H1 (cell line): ENCODE results near the gene PIM2. TPM values are rescaled to one million over a fixed set of nuclear protein-coding genes. Genes with fewer than 3 reads are reported as not detected.

Experiments used
- CTCF ChIA-PET: fragments of 300-600 bp; sonication (Branson Sonifier 250); formaldehyde crosslinking; loops from one replicate; lab custom pipeline; 2021; ENCODE audit not compliant: partially characterized antibody; lab: Charles Lee
- POLR2A ChIA-PET: fragments of 300-600 bp; sonication (Branson Sonifier 250); formaldehyde crosslinking; loops from one replicate; lab custom pipeline; 2021; ENCODE audit warnings: inconsistent platforms; ENCODE audit not compliant: partially characterized antibody; lab: Charles Lee
- DNase-seq, 2 experiments: peaks; one replicate each; pipeline versions ENCODE4 v3.0.0 to v3.0.0-alpha.2; 2010 to 2022; ENCODE audit warnings: low spot score in 2 of 2, low read depth in 1 of 2, mixed read lengths in 1 of 2
- FAIRE-seq: peaks from 2 replicates; lab custom pipeline; 2011; peaks lifted over from hg19 to GRCh38; lab: Jason Lieb, UNC
- H2AFZ ChIP-seq: 2 replicates; pipeline ENCODE4 v1.8.1; 2012; ENCODE audit warnings: low read length, inconsistent platforms
- H2AK5ac ChIP-seq: 2 replicates; pipeline ENCODE4 v1.6.1; 2013; ENCODE audit warnings: low read depth, low read length
- H2BK120ac ChIP-seq: replicated peaks from 2 replicates; pipeline ENCODE3; 2013; ENCODE audit warnings: low read depth, low read length, inconsistent platforms
- H2BK12ac ChIP-seq: 2 replicates; pipeline ENCODE4 v1.6.1; 2013; ENCODE audit warnings: low read depth, low read length
- H2BK15ac ChIP-seq: 2 replicates; pipeline ENCODE4 v1.6.1; 2013; ENCODE audit warnings: low read length
- H2BK20ac ChIP-seq: 2 replicates; pipeline ENCODE4 v1.6.1; 2013; ENCODE audit warnings: low read length
- H2BK5ac ChIP-seq: 2 replicates; pipeline ENCODE4 v1.6.1; 2013; ENCODE audit warnings: low read depth, low read length
- H3K14ac ChIP-seq: 2 replicates; pipeline ENCODE4 v1.6.1; 2013; ENCODE audit warnings: inconsistent platforms; ENCODE audit not compliant: insufficient read length
- H3K18ac ChIP-seq: 2 replicates; pipeline ENCODE4 v1.6.1; 2013; ENCODE audit warnings: low read length; ENCODE audit errors: extremely low read depth
- H3K23ac ChIP-seq: 2 replicates; pipeline ENCODE4 v1.6.1; 2013; ENCODE audit warnings: inconsistent platforms; ENCODE audit not compliant: insufficient read length
- H3K23me2 ChIP-seq: 2 replicates; pipeline ENCODE4 v1.6.1; 2013; ENCODE audit warnings: low read depth, low read length
- H3K27ac ChIP-seq: 2 replicates; pipeline ENCODE4 v1.6.1; 2011; ENCODE audit warnings: low read depth, low read length, inconsistent platforms
- H3K27me3 ChIP-seq, 4 experiments: replicated peaks in 1 of 4; 1 replicate in 1 of 4; 2 replicates in 3 of 4; pipeline versions ENCODE4 v1.6.1 to v1.8.1; 2011 to 2013; ENCODE audit warnings: low read length in 3 of 4, mild to moderate bottlenecking in 3 of 4, inconsistent platforms in 2 of 4, mixed read lengths in 2 of 4, moderate library complexity in 1 of 4; ENCODE audit not compliant: control insufficient read depth in 3 of 4, insufficient read depth in 3 of 4; ENCODE audit errors: extremely low read depth in 1 of 4
- H3K36me3 ChIP-seq, 4 experiments: 2 replicates each; pipeline versions ENCODE4 v1.6.1 to v1.8.1; 2011 to 2013; ENCODE audit warnings: mild to moderate bottlenecking in 4 of 4, low read length in 3 of 4, moderate library complexity in 2 of 4, control low read depth in 1 of 4, inconsistent platforms in 1 of 4; ENCODE audit not compliant: insufficient read depth in 4 of 4, control insufficient read depth in 2 of 4
- H3K4ac ChIP-seq: replicated peaks from 2 replicates; pipeline ENCODE3; 2013; ENCODE audit warnings: low read length, low read depth, mixed read lengths, inconsistent platforms; ENCODE audit not compliant: insufficient read length
- H3K4me1 ChIP-seq, 4 experiments: replicated peaks in 1 of 4; 1 replicate in 1 of 4; 2 replicates in 3 of 4; pipeline versions ENCODE4 v1.6.1 to v1.8.1; 2011 to 2013; ENCODE audit warnings: low read length in 3 of 4, inconsistent platforms in 2 of 4, mixed read lengths in 1 of 4; ENCODE audit not compliant: insufficient read depth in 4 of 4, control insufficient read depth in 3 of 4
- H3K4me2 ChIP-seq, 2 experiments: 2 replicates each; pipeline versions ENCODE4 v1.6.1 to v1.8.1; 2011 to 2013; ENCODE audit warnings: low read depth in 2 of 2, low read length in 2 of 2, control low read depth in 1 of 2, inconsistent platforms in 1 of 2, mild to moderate bottlenecking in 1 of 2; ENCODE audit not compliant: insufficient read depth in 1 of 2
- H3K4me3 ChIP-seq, 4 experiments: fragments of 200-600, 300-600 bp in 1 of 4; sonication (generic), shearing (Covaris generic), sonication (Bioruptor Twin) in 1 of 4; 2 replicates each; pipeline versions ENCODE4 v1.5.1 to v1.8.1; 2011 to 2016; ENCODE audit warnings: low read length in 4 of 4, low read depth in 3 of 4, control low read depth in 2 of 4, inconsistent platforms in 2 of 4, mild to moderate bottlenecking in 2 of 4, mixed read lengths in 1 of 4, moderate library complexity in 1 of 4; ENCODE audit not compliant: insufficient read depth in 2 of 4; ENCODE audit errors: extremely low read depth in 1 of 4
- H3K56ac ChIP-seq: replicated peaks from 2 replicates; pipeline ENCODE3; 2013; ENCODE audit warnings: low read depth, mild to moderate bottlenecking, mixed read lengths, low read length, inconsistent platforms; ENCODE audit not compliant: insufficient read length
- H3K79me1 ChIP-seq: 2 replicates; pipeline ENCODE4 v1.6.1; 2013; ENCODE audit warnings: low read depth, low read length, control low read depth
- H3K79me2 ChIP-seq, 2 experiments: 2 replicates each; pipeline versions ENCODE4 v1.6.1 to v1.8.1; 2012 to 2013; ENCODE audit warnings: low read length in 2 of 2, mild to moderate bottlenecking in 2 of 2, inconsistent platforms in 1 of 2; ENCODE audit not compliant: insufficient read depth in 2 of 2, control insufficient read depth in 1 of 2
- H3K9ac ChIP-seq, 4 experiments: replicated peaks in 1 of 4; 1 replicate in 1 of 4; 2 replicates in 3 of 4; pipeline versions ENCODE4 v1.6.1 to v1.8.1; 2011 to 2013; ENCODE audit warnings: low read depth in 3 of 4, low read length in 3 of 4, control low read depth in 2 of 4, mild to moderate bottlenecking in 2 of 4, moderate library complexity in 2 of 4, inconsistent platforms in 1 of 4; ENCODE audit errors: extremely low read depth in 1 of 4
- H3K9me3 ChIP-seq, 2 experiments: 2 replicates each; pipeline versions ENCODE4 v1.6.1 to v1.8.1; 2012 to 2013; ENCODE audit warnings: mild to moderate bottlenecking in 2 of 2, moderate library complexity in 2 of 2, control low read depth in 1 of 2, inconsistent platforms in 1 of 2, low read depth in 1 of 2, low read length in 1 of 2, mixed read lengths in 1 of 2; ENCODE audit not compliant: insufficient read depth in 2 of 2
- H4K20me1 ChIP-seq, 2 experiments: replicated peaks in 1 of 2; 2 replicates each; pipeline versions ENCODE3 to v1.8.1; 2011 to 2013; ENCODE audit warnings: inconsistent platforms in 2 of 2, low read length in 2 of 2, mild to moderate bottlenecking in 1 of 2; ENCODE audit not compliant: insufficient read depth in 2 of 2, control insufficient read depth in 1 of 2
- H4K5ac ChIP-seq: 2 replicates; pipeline ENCODE4 v1.6.1; 2013; ENCODE audit warnings: low read length, low read depth, mixed read lengths, inconsistent platforms; ENCODE audit not compliant: insufficient read length
- H4K8ac ChIP-seq: 2 replicates; pipeline ENCODE4 v1.8.0; 2013; ENCODE audit warnings: mild to moderate bottlenecking, moderate library complexity, low read length, inconsistent platforms; ENCODE audit not compliant: insufficient read depth; ENCODE audit errors: extremely low read depth
- H4K91ac ChIP-seq: replicated peaks from 2 replicates; pipeline ENCODE3; 2013; ENCODE audit warnings: low read length, mixed read lengths, inconsistent platforms; ENCODE audit not compliant: insufficient read length
- ATF2 ChIP-seq: IDR thresholded peaks from 2 replicates; pipeline ENCODE4 v1.6.1; 2012; ENCODE audit warnings: low read length, inconsistent platforms
- BCL11A ChIP-seq, 2 experiments: IDR thresholded peaks; one replicate each; pipeline ENCODE4 v1.6.1; 2011; ENCODE audit warnings: low read depth in 2 of 2, low read length in 2 of 2, mild to moderate bottlenecking in 2 of 2
- CEBPB ChIP-seq: IDR thresholded peaks from 2 replicates; pipeline ENCODE4 v1.6.1; 2012; ENCODE audit warnings: low read depth, low read length
- CHD2 ChIP-seq: IDR thresholded peaks from 2 replicates; pipeline ENCODE4 v1.6.1; 2012; ENCODE audit warnings: low read length, improper control_type of control experiment
- CTCF ChIP-seq, 3 experiments: IDR thresholded peaks; 1 replicate in 2 of 3; 2 replicates in 1 of 3; pipeline versions ENCODE4 v1.5.1 to v1.6.1; 2011; ENCODE audit warnings: low read length in 3 of 3, mild to moderate bottlenecking in 3 of 3, inconsistent platforms in 2 of 3, low read depth in 1 of 3, moderate library complexity in 1 of 3; ENCODE audit not compliant: insufficient read depth in 1 of 3; ENCODE audit errors: control extremely low read depth in 1 of 3
- EP300 ChIP-seq, 2 experiments: IDR thresholded peaks; 1 replicate in 1 of 2; 2 replicates in 1 of 2; pipeline ENCODE4 v1.6.1; 2011 to 2012; ENCODE audit warnings: low read depth in 2 of 2, low read length in 2 of 2, mild to moderate bottlenecking in 2 of 2, borderline replicate concordance in 1 of 2, inconsistent platforms in 1 of 2, moderate library complexity in 1 of 2
- FOSL1 ChIP-seq: IDR thresholded peaks from 2 replicates; pipeline ENCODE4 v1.6.1; 2011; ENCODE audit warnings: mild to moderate bottlenecking, low read depth, low read length, moderate library complexity; ENCODE audit not compliant: insufficient read depth
- SP1 ChIP-seq: IDR thresholded peaks from 2 replicates; pipeline ENCODE4 v1.6.1; 2011; ENCODE audit warnings: low read depth, low read length
- SRF ChIP-seq: IDR thresholded peaks from 2 replicates; pipeline ENCODE4 v1.6.1; 2011; ENCODE audit warnings: mild to moderate bottlenecking, low read depth, low read length, moderate library complexity
- YY1 ChIP-seq: IDR thresholded peaks from 2 replicates; pipeline ENCODE4 v1.6.1; 2011; ENCODE audit warnings: low read depth, mild to moderate bottlenecking, low read length
- WGBS, 2 experiments: shearing (Covaris generic) in 1 of 2; methylation state at CpG; one replicate each; pipeline versions ENCODE4 v1.1.6 to v1.1.7; 2013 to 2015; ENCODE audit warnings: low lambda C conversion rate in 2 of 2, mixed read lengths in 2 of 2, inconsistent platforms in 1 of 2, low coverage in 1 of 2, missing lambda C conversion rate in 1 of 2; ENCODE audit not compliant: insufficient replicate concordance in 2 of 2, insufficient coverage in 1 of 2, insufficient read length in 1 of 2; ENCODE audit errors: extremely low coverage in 1 of 2, missing lambda C conversion rate in 1 of 2; 5-methylcytosine and 5-hydroxymethylcytosine counted together
- polyA plus RNA-seq, 7 experiments: library from polyadenylated mRNA; depleted of rRNA in 3 of 7; stranded (reverse) in 5 of 7; unstranded in 2 of 7; fragments of >200 nt in 5 of 7; fragments of 200-250 nt in 2 of 7; gene quantifications; 1 replicate in 5 of 7; 2 replicates in 1 of 7; 4 replicates in 1 of 7; pipeline versions ENCODE4 v1.2.1 to v1.2.3, GENCODE V29; 2011 to 2013; ENCODE audit warnings: missing spikeins in 2 of 7, mixed read lengths in 2 of 7
- total RNA-seq: library from RNA; stranded (reverse); fragmentation: NEBNext Ultra II Directional; extraction: Animal tissue kit (Norgen Biotek cat#: 25700); gene quantifications from 2 replicates; pipeline ENCODE4 v1.2.1, GENCODE V29; 2021

PIM2 gene
- total and polyA plus RNA-seq, 2 of the 8 experiments (the other 6 are each of a cell fraction or from before 2014, with no cell fraction given), result 180 to 203 TPM

- no peaks in the 10 kb centered on the region for H3K27me3 ChIP-seq
- no peak overlapping the region for H3K56ac ChIP-seq
- no peak for FAIRE-seq
- no peak overlapping the region for H2BK12ac ChIP-seq
- H3K23ac ChIP-seq, result no peak overlapping the region
- H3K9me3 ChIP-seq, result no peaks in the 10 kb centered on the region
- peaks cover 0 to 3% (median 0%) of the 10 kb centered on the region in 4 experiments; a peak in 1 of 7 replicates for H3K4me1 ChIP-seq
- H2AK5ac ChIP-seq, result no peak overlapping the region
- H2BK15ac ChIP-seq, result no peak overlapping the region
- H3K4ac ChIP-seq, result no peak overlapping the region
- no peaks in the 10 kb centered on the region for H3K79me2 ChIP-seq
- POLR2A ChIA-PET, result no interaction called here
- H4K20me1 ChIP-seq, result no peaks in the 10 kb centered on the region
- H3K36me3 ChIP-seq, result no peaks in the 10 kb centered on the region
- no peak overlapping the region for H2BK5ac ChIP-seq
- DNase-seq, result no peak
- no peak overlapping the region for H3K4me2 ChIP-seq
- H3K79me1 ChIP-seq, result no peaks in the 10 kb centered on the region
- H2BK120ac ChIP-seq, result no peak overlapping the region
- no peak overlapping the region for H2AFZ ChIP-seq
- H4K8ac ChIP-seq, result no peak overlapping the region
- WGBS, 2 experiments, result 86% methylated on average over 4 of the region's 4 CpGs; no CpG with 5 or more reads in 1 of the 2 experiments
- H3K9ac ChIP-seq, result no peak overlapping the region
- CTCF ChIA-PET, result no interaction called here
- H4K5ac ChIP-seq, result no peak overlapping the region
- no peak overlapping the region for H3K14ac ChIP-seq
- H4K91ac ChIP-seq, result no peak overlapping the region
- H3K4me3 ChIP-seq, result no peak overlapping the region
- H2BK20ac ChIP-seq, result no peak overlapping the region
- H3K23me2 ChIP-seq, result no peaks in the 10 kb centered on the region
- no peak overlapping the region for H3K27ac ChIP-seq
- H3K18ac ChIP-seq, result no peak overlapping the region
- TF ChIP-seq BCL11A (IDR thresholded peaks at IDR 0.05; ENCODE audit: low read depth in 2 of 2, low read length in 2 of 2) (no peak), CEBPB (no peak), ATF2 (no peak), SRF (no peak), CHD2 (no peak), EP300 (IDR thresholded peaks at IDR 0.05; ENCODE audit: borderline replicate concordance in 1 of 2, low read depth in 2 of 2, low read length in 2 of 2) (no peak), SP1 (no peak), YY1 (no peak), FOSL1 (no peak), CTCF (IDR thresholded peaks at IDR 0.05; ENCODE audit: control extremely low read depth in 1 of 3, insufficient read depth in 1 of 3, low read depth in 1 of 3, low read length in 3 of 3) (no peak)
Measured at GRCh38 chrX:48864210-48864609, 54.6 kb downstream of the PIM2 start.
